Measurements from ENCODE around the gene KIFC1.

DNA sequence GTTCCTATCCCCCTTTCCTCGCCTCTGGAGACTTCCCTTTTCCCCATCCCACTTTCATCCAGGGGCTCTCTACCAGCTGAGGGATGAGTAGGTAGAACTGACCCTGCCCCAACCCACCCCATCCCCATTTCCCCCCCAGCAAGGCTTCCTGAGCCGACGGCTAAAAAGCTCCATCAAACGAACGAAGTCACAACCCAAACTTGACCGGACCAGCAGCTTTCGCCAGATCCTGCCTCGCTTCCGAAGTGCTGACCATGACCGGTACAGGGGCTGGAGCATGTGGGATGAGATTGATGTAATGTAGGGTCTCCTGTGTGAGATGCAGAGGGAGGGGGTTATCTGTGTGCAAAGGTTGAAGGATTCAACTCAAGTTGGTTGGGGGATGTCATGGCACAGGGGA, 40.9 kb downstream of the KIFC1 start:
- no peak for TF ChIP-seq CTCF (conservative IDR thresholded peaks at IDR 0.05; ENCODE audit: low read depth, low read length)
- no peak for TF ChIP-seq EZH2 (IDR thresholded peaks at IDR 0.05; ENCODE audit: borderline replicate concordance, low read depth, low read length, poor library complexity, severe bottlenecking)
